Activated CD4-positive, alpha-beta T cell treated with anti-CD3 and anti-CD28 coated beads, Interleukin-2, amount 10 ng/mL, durations not matched to agents 24 days and 14 days (primary cell): Measurements from ENCODE around the gene SAXO2. TPM values are rescaled to one million over a fixed set of nuclear protein-coding genes. Genes with fewer than 3 reads are reported as not detected.
"Not testable (repeated sequence)": the region's sequence is repeated elsewhere in the genome, so short reads cannot be mapped to it uniquely, and the experiment has no call there.

ENCODE experiments used
- DNase-seq: peaks from one replicate; pipeline ENCODE4 v3.0.0; 2022
- H3K27ac Mint-ChIP-seq: one replicate; pipeline ENCODE4 v1.8.0; 2022; ENCODE audit warnings: mild to moderate bottlenecking, mixed read lengths
- H3K27me3 Mint-ChIP-seq: one replicate; pipeline ENCODE4 v1.8.0; 2022; ENCODE audit warnings: mixed read lengths
- H3K36me3 Mint-ChIP-seq: one replicate; pipeline ENCODE4 v1.8.0; 2022; ENCODE audit warnings: low read depth, mild to moderate bottlenecking, mixed read lengths
- H3K4me1 Mint-ChIP-seq: one replicate; pipeline ENCODE4 v1.8.0; 2021; ENCODE audit warnings: mixed read lengths
- H3K4me3 Mint-ChIP-seq: one replicate; pipeline ENCODE4 v1.8.0; 2022; ENCODE audit warnings: mild to moderate bottlenecking, moderate library complexity, mixed read lengths
- H3K9me3 Mint-ChIP-seq: one replicate; pipeline ENCODE4 v1.8.0; 2021; ENCODE audit warnings: mixed read lengths
- intact Hi-C: fragments of 100-400 bp; cut with micrococcal nuclease; formaldehyde crosslinking; loops from one replicate; pipeline ENCODE4 v1.15.1; 2023
- total RNA-seq: library from RNA; stranded (reverse); gene quantifications from 2 replicates; pipeline ENCODE4 v1.2.3, GENCODE V29; 2022

The SAXO2 gene
- total RNA-seq, 1 donor from 2014 or later: 1.1 TPM

GRCh38 chr15:82313951-82314768 lies 51.5 kb downstream of the SAXO2 start:
- H3K9me3 Mint-ChIP-seq, H3K36me3 Mint-ChIP-seq, intact Hi-C loops, H3K4me3 Mint-ChIP-seq, DNase-seq, H3K27ac Mint-ChIP-seq, H3K4me1 Mint-ChIP-seq: not testable (repeated sequence)
- H3K27me3 Mint-ChIP-seq: peaks cover 12% of the 10 kb centered on the region

GRCh38 chr15:82314769-82315518 lies 52.3 kb downstream of the SAXO2 start:
- Mint-ChIP-seq H3K27ac (no peak overlapping the region), H3K4me3 (no peak overlapping the region), H3K4me1 (no peaks in the 10 kb centered on the region), H3K9me3 (no peaks in the 10 kb centered on the region), H3K27me3 (peaks cover 10% of the 10 kb centered on the region), H3K36me3 (no peaks in the 10 kb centered on the region)
- DNase-seq: no peak
- intact Hi-C loops: no loop called here

GRCh38 chr15:82315519-82316246 lies 53.1 kb downstream of the SAXO2 start:
- no peaks in the 10 kb centered on the region for H3K4me1 Mint-ChIP-seq
- intact Hi-C loops: no loop called here
- H3K27ac Mint-ChIP-seq: no peak overlapping the region
- no peak overlapping the region for H3K4me3 Mint-ChIP-seq
- peaks cover 8% of the 10 kb centered on the region for H3K27me3 Mint-ChIP-seq
- H3K9me3 Mint-ChIP-seq: no peaks in the 10 kb centered on the region
- no peaks in the 10 kb centered on the region for H3K36me3 Mint-ChIP-seq
- DNase-seq: no peak

GRCh38 chr15:82316247-82317090 lies 53.9 kb downstream of the SAXO2 start:
- H3K4me1 Mint-ChIP-seq, H3K4me3 Mint-ChIP-seq, intact Hi-C loops, H3K9me3 Mint-ChIP-seq, H3K27ac Mint-ChIP-seq, DNase-seq, H3K27me3 Mint-ChIP-seq, H3K36me3 Mint-ChIP-seq: not testable (repeated sequence)

- Mint-ChIP-seq H3K4me3 (no peak overlapping the region), H3K36me3 (no peaks in the 10 kb centered on the region), H3K27me3 (peaks cover 2% of the 10 kb centered on the region), H3K9me3 (no peaks in the 10 kb centered on the region), H3K27ac (no peak overlapping the region), H3K4me1 (no peaks in the 10 kb centered on the region)
- intact Hi-C loops: no loop called here
- DNase-seq: no peak
Observed at GRCh38 chr15:82317091-82317489, 54.5 kb downstream of the SAXO2 start.

- H3K36me3 Mint-ChIP-seq, H3K27me3 Mint-ChIP-seq, H3K9me3 Mint-ChIP-seq, H3K27ac Mint-ChIP-seq, DNase-seq, H3K4me3 Mint-ChIP-seq, H3K4me1 Mint-ChIP-seq, intact Hi-C loops: not testable (repeated sequence)
Observed at GRCh38 chr15:82317516-82317915, 54.9 kb downstream of the SAXO2 start.

- H3K27ac Mint-ChIP-seq, H3K4me1 Mint-ChIP-seq, intact Hi-C loops, H3K4me3 Mint-ChIP-seq, H3K9me3 Mint-ChIP-seq, H3K36me3 Mint-ChIP-seq, H3K27me3 Mint-ChIP-seq, DNase-seq: not testable (repeated sequence)
Observed at GRCh38 chr15:82318281-82318680, 55.7 kb downstream of the SAXO2 start.

- H3K27me3 Mint-ChIP-seq, DNase-seq, intact Hi-C loops, H3K36me3 Mint-ChIP-seq, H3K4me1 Mint-ChIP-seq, H3K4me3 Mint-ChIP-seq, H3K27ac Mint-ChIP-seq, H3K9me3 Mint-ChIP-seq: not testable (repeated sequence)
Observed at GRCh38 chr15:82319522-82320278, 57.1 kb downstream of the SAXO2 start.

GRCh38 chr15:82320861-82321260 lies 58.2 kb downstream of the SAXO2 start:
- H3K36me3 Mint-ChIP-seq, H3K4me3 Mint-ChIP-seq, H3K27ac Mint-ChIP-seq, H3K9me3 Mint-ChIP-seq, DNase-seq, H3K27me3 Mint-ChIP-seq, intact Hi-C loops, H3K4me1 Mint-ChIP-seq: not testable (repeated sequence)

GRCh38 chr15:82322488-82322887 lies 59.9 kb downstream of the SAXO2 start:
- H3K27me3 Mint-ChIP-seq, H3K4me3 Mint-ChIP-seq, DNase-seq, H3K27ac Mint-ChIP-seq, H3K9me3 Mint-ChIP-seq, intact Hi-C loops, H3K36me3 Mint-ChIP-seq, H3K4me1 Mint-ChIP-seq: not testable (repeated sequence)

- intact Hi-C loops, H3K4me3 Mint-ChIP-seq, H3K36me3 Mint-ChIP-seq, H3K27me3 Mint-ChIP-seq, H3K9me3 Mint-ChIP-seq, H3K27ac Mint-ChIP-seq, DNase-seq, H3K4me1 Mint-ChIP-seq: not testable (repeated sequence)
Observed at GRCh38 chr15:82324831-82325230, 62.2 kb downstream of the SAXO2 start.

GRCh38 chr15:82325646-82326045 lies 63.0 kb downstream of the SAXO2 start:
- intact Hi-C loops, H3K9me3 Mint-ChIP-seq, H3K4me1 Mint-ChIP-seq, H3K36me3 Mint-ChIP-seq, H3K27me3 Mint-ChIP-seq, H3K27ac Mint-ChIP-seq, DNase-seq, H3K4me3 Mint-ChIP-seq: not testable (repeated sequence)

GRCh38 chr15:82326896-82327295 lies 64.3 kb downstream of the SAXO2 start:
- DNase-seq, H3K27me3 Mint-ChIP-seq, H3K36me3 Mint-ChIP-seq, H3K4me1 Mint-ChIP-seq, H3K27ac Mint-ChIP-seq, H3K4me3 Mint-ChIP-seq, intact Hi-C loops, H3K9me3 Mint-ChIP-seq: not testable (repeated sequence)
